Ovary (tissue), 9 donors: ENCODE data around the gene DERL2. TPM values are rescaled to one million over a fixed set of nuclear protein-coding genes. Genes with fewer than 3 reads are reported as not detected.

ENCODE experiments used
- DNase-seq, 5 donors: peaks; one replicate each; pipeline ENCODE4 v3.0.0-alpha.2; 2019 to 2020
- H3K27ac ChIP-seq, 2 donors: fragments of 200-600 bp; one replicate each; pipeline versions ENCODE4 v1.5.1 to v1.8.0; 2019 to 2022
- H3K27me3 ChIP-seq: fragments of 200-600 bp; one replicate; pipeline ENCODE4 v1.8.0; 2022
- H3K36me3 ChIP-seq: fragments of 200-600 bp; sonication (generic); one replicate; pipeline ENCODE4 v1.5.1; 2019
- H3K4me1 ChIP-seq: one replicate; pipeline ENCODE4 v1.8.1; 2013; ENCODE audit warnings: mild to moderate bottlenecking, moderate library complexity; ENCODE audit not compliant: insufficient read depth
- H3K4me3 ChIP-seq: fragments of 200-600 bp; sonication (generic); one replicate; pipeline ENCODE4 v1.5.1; 2017
- H3K9me3 ChIP-seq, 2 donors: fragments of 200-600 bp in 1 of 2; sonication (generic) in 1 of 2; one replicate each; pipeline versions ENCODE4 v1.5.1 to v1.8.1; 2013 to 2019; ENCODE audit warnings: mild to moderate bottlenecking in 1 of 2, moderate library complexity in 1 of 2
- EP300 ChIP-seq: sonication (generic); formaldehyde crosslinking; IDR thresholded peaks from one replicate; pipeline ENCODE4 v1.6.1; 2017; ENCODE audit warnings: antibody characterized with exemption
- POLR2A ChIP-seq: fragments of 450-650 bp; IDR thresholded peaks from one replicate; pipeline ENCODE4 v1.6.1; 2017; ENCODE audit warnings: antibody characterized with exemption, mild to moderate bottlenecking, moderate library complexity
- WGBS, 3 donors: extraction: QIAGEN DNeasy Blood & Tissue Kit in 1 of 3; methylation state at CpG; one replicate each; pipeline versions ENCODE4 v1.1.5 to v1.1.7; 2013 to 2017; 5-methylcytosine and 5-hydroxymethylcytosine counted together
- intact Hi-C, 4 donors: fragments of 100-400 bp; cut with DNase I; formaldehyde crosslinking; loops; one replicate each; pipeline versions ENCODE4 v1.11.0 to v1.15.1; 2022 to 2023
- polyA plus RNA-seq, 2 donors: library from polyadenylated mRNA; stranded (reverse); fragments of 200-250 nt in 1 of 2; fragments of 350-450 nt in 1 of 2; fragmentation: Illumina TruSeq in 1 of 2; extraction: RNeasy Lipid Tissue Mini Kit (QIAGEN cat#74804) in 1 of 2; gene quantifications; one replicate each; pipeline ENCODE4 v1.2.3, GENCODE V29; 2013 to 2014
- total RNA-seq, 7 donors: library from RNA; depleted of rRNA in 2 of 7; stranded (reverse); fragments of >200 nt in 2 of 7; fragmentation: NEBNext Ultra II Directional in 3 of 7; extraction: Animal tissue kit (Norgen Biotek cat#: 25700) in 3 of 7; gene quantifications; one replicate each; pipeline versions ENCODE4 v1.1.0 to v1.2.4, GENCODE V29; 2016 to 2023
- TF ChIP-seq, protein P1 (sequence below), 3 donors: fragments of 450-650 bp in 2 of 3; fragments of 200-600 bp in 1 of 3; IDR thresholded peaks; one replicate each; pipeline versions ENCODE4 v1.5.1 to v1.8.0; 2016 to 2022; ENCODE audit warnings: antibody characterized with exemption in 3 of 3, mild to moderate bottlenecking in 1 of 3
- donor health status: DM: no; HTN: no; CAD: no; lungs with moderate emphysema.
- donor health status: DM: no; HTN: no; CAD: no.
- donor health status: Bipolar disorder and iron deficiency.
- donor health status: DM: yes; HTN: yes; CAD: no.
- donor health status: DM: no; HTN: no; CAD: no.
- donor health status: DM: yes; HTN: yes; CAD: no.

The DERL2 gene
- total and polyA plus RNA-seq, 9 donors, result 15.1 to 68.6 (median 51.2) TPM

- DNase-seq, result peak in 3 of 5 donors; percentile 37 to 74 (median 62)
- intact Hi-C loops, result no loop called here
- TF ChIP-seq, protein P1, sequence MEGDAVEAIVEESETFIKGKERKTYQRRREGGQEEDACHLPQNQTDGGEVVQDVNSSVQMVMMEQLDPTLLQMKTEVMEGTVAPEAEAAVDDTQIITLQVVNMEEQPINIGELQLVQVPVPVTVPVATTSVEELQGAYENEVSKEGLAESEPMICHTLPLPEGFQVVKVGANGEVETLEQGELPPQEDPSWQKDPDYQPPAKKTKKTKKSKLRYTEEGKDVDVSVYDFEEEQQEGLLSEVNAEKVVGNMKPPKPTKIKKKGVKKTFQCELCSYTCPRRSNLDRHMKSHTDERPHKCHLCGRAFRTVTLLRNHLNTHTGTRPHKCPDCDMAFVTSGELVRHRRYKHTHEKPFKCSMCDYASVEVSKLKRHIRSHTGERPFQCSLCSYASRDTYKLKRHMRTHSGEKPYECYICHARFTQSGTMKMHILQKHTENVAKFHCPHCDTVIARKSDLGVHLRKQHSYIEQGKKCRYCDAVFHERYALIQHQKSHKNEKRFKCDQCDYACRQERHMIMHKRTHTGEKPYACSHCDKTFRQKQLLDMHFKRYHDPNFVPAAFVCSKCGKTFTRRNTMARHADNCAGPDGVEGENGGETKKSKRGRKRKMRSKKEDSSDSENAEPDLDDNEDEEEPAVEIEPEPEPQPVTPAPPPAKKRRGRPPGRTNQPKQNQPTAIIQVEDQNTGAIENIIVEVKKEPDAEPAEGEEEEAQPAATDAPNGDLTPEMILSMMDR (IDR thresholded peaks at IDR 0.05), result no peak
- no peak for TF ChIP-seq POLR2A
- TF ChIP-seq EP300, result no peak
- 20 to 21% (median 21%) methylated on average over 17 of the region's 17 CpGs for WGBS, 3 donors
- H3K9me3 ChIP-seq, result no peaks in the 10 kb centered on the region
- H3K27ac ChIP-seq, result no peak overlapping the region
- no peaks in the 10 kb centered on the region for H3K27me3 ChIP-seq
- H3K36me3 ChIP-seq, result no peaks in the 10 kb centered on the region
- no peaks in the 10 kb centered on the region for H3K4me1 ChIP-seq
- H3K4me3 ChIP-seq, result no peak overlapping the region
Measured at GRCh38 chr17:5511401-5512225, 25.6 kb upstream of the DERL2 start.

- DNase-seq, result no peak
- H3K9me3 ChIP-seq, result no peaks in the 10 kb centered on the region
- H3K36me3 ChIP-seq, result no peaks in the 10 kb centered on the region
- 85 to 89% (median 85%) methylated on average over 8 of the region's 8 CpGs for whole genome bisulfite sequencing, 3 donors
- H3K4me3 ChIP-seq, result no peak overlapping the region
- H3K4me1 ChIP-seq, result no peaks in the 10 kb centered on the region
- H3K27me3 ChIP-seq, result no peaks in the 10 kb centered on the region
- no peak overlapping the region for H3K27ac ChIP-seq
- no peak for TF ChIP-seq POLR2A
- intact Hi-C loops, result no loop called here
Measured at GRCh38 chr17:5510771-5511170, 24.8 kb upstream of the DERL2 start.

GRCh38 chr17:5509482-5509881 is 23.5 kb upstream of the DERL2 start:
- WGBS, 3 donors, result 77 to 84% (median 82%) methylated on average over 8 of the region's 8 CpGs
- Histone ChIP-seq H3K36me3 (no peaks in the 10 kb centered on the region), H3K4me3 (no peak overlapping the region), H3K9me3 (no peaks in the 10 kb centered on the region), H3K27me3 (no peaks in the 10 kb centered on the region), H3K4me1 (no peaks in the 10 kb centered on the region), H3K27ac (no peak overlapping the region)
- TF ChIP-seq POLR2A, result no peak
- no peak for TF ChIP-seq EP300
- TF ChIP-seq, protein P1 (IDR thresholded peaks at IDR 0.05), result no peak
- DNase-seq, result no peak
- intact Hi-C loops, result no loop called here

DNA sequence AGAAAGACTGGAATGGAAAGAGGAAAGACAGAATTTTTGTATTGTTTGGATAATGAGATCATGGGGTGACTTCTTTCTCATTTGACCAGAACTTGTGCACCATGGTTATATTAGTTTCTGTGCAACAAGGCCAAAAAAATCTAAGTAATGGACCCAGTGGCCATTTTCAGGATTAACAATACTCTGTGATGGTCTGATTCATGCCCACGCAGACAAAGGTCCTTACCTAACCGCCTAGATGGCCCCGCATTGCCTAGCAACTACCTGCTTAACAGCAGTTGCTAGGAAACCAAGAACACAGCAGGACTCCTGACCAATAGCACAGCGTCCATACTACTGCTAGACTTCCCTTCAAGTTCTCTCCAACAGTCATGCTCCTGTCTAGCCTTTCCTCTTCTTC is 22.8 kb upstream of the DERL2 start:
- intact Hi-C loops, result no loop called here
- Histone ChIP-seq H3K27ac (no peak overlapping the region), H3K9me3 (no peaks in the 10 kb centered on the region), H3K4me1 (no peaks in the 10 kb centered on the region), H3K4me3 (no peak overlapping the region), H3K36me3 (no peaks in the 10 kb centered on the region), H3K27me3 (no peaks in the 10 kb centered on the region)
- WGBS, 3 donors, result 35 to 40% (median 38%) methylated on average over 4 of the region's 4 CpGs
- no peak for DNase-seq
- TF ChIP-seq EP300 (no peak), POLR2A (no peak)
- TF ChIP-seq, protein P1 (IDR thresholded peaks at IDR 0.05), result no peak

- Histone ChIP-seq H3K4me1 (no peaks in the 10 kb centered on the region), H3K9me3 (no peaks in the 10 kb centered on the region), H3K27me3 (no peaks in the 10 kb centered on the region), H3K27ac (no peak overlapping the region), H3K36me3 (no peaks in the 10 kb centered on the region), H3K4me3 (no peak overlapping the region)
- TF ChIP-seq POLR2A, result no peak
- no peak for TF ChIP-seq EP300
- TF ChIP-seq, protein P1 (IDR thresholded peaks at IDR 0.05), result no peak
- DNase-seq, result no peak
- WGBS, 3 donors, result 88 to 96% (median 90%) methylated on average over 5 of the region's 5 CpGs
- intact Hi-C loops, result no loop called here
Measured at GRCh38 chr17:5506307-5506706, 20.3 kb upstream of the DERL2 start.
